GM18870 (cell line): ENCODE measurements around the gene CCDC88C.
"Not testable (repeated sequence)": the region's sequence is repeated elsewhere in the genome, so short reads cannot be mapped to it uniquely, and the experiment has no call there.

Experiments used
- ATAC-seq: cut with Tn5 transposase; IDR thresholded peaks from one replicate; pipeline ENCODE4 v1.9.1; 2021; ENCODE audit warnings: moderate library complexity; ENCODE audit not compliant: unreplicated experiment

Gene CCDC88C

GRCh38 chr14:91255026-91255695 is 162.5 kb downstream of the CCDC88C start:
- ATAC-seq: no peak

DNA sequence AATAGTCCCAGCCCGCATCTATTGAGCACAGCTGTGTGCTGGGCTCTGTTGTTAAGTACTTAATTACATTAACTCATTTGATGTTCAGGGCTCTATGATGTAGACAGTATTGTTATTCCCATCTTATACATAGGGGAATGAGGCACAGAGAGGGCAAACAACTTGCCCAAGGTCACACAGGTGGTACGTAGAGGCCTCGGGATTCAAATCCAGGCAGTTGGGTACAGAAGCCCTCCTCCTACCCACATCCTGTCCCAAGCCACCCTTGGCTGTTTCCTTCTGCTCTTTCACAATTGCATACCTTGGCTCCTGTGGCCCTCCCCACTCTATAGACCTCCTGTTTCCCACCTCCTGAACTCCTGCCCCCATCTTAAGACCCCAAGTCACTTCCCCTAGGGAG is 163.2 kb downstream of the CCDC88C start:
- ATAC-seq: no peak

- no peak for ATAC-seq
Observed at GRCh38 chr14:91253795-91254323, 163.8 kb downstream of the CCDC88C start.

GRCh38 chr14:91252871-91253794 is 164.5 kb downstream of the CCDC88C start:
- no peak for ATAC-seq

GRCh38 chr14:91250912-91251311 is 166.7 kb downstream of the CCDC88C start:
- ATAC-seq: no peak

- ATAC-seq: peak; percentile 83
Observed at GRCh38 chr14:91249841-91250616, 167.6 kb downstream of the CCDC88C start.

GRCh38 chr14:91246051-91246852 is 171.4 kb downstream of the CCDC88C start:
- ATAC-seq: no peak

DNA sequence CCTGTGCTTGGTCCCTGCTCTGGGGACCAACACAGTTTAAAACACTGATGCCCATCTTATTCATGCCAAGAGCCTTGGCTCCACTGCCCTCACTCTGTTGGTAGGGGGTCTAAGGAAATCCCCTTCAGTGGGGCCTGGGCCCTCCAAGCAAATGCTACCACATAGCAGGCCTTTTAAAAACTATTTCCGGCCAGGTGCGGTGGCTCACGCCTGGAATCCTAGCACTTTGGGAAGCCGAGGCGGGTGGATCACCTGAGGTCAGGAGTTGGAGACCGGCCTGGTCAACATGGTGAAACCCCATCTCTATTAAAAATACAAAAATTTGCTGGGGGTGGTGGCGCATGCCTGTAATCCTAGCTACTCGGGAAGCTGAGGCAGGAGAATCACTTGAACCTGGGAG is 172.0 kb downstream of the CCDC88C start:
- not testable (repeated sequence) for ATAC-seq

- no peak for ATAC-seq
Observed at GRCh38 chr14:91245029-91245428, 172.6 kb downstream of the CCDC88C start.

DNA sequence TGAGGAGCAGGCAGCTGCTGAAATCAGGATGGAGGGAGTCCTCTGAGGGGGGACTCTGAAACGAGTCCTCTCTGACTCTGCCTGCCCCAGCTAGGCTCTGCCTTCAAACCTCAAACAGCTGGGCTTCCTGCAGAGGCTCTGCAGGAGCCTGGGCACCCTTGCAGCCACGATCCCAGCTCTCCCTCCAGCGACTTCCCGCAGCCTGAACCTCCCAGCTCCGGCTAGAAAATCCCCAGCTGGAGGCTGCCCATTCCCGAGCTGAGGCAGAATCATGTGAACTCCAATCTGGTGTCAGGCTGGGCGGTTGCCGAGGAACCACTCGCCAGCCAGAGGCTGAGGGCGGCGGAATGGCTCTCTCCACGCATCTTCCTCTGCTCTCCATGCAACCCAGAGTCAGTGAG is 173.1 kb downstream of the CCDC88C start, which contains the start of gene GPR68:
Gene GPR68, minus strand, starts transcription at position 204 of the 401 bp plus-strand sequence. CDS start 9,654 bp downstream, outside the sequence.
- ATAC-seq: no peak

DNA sequence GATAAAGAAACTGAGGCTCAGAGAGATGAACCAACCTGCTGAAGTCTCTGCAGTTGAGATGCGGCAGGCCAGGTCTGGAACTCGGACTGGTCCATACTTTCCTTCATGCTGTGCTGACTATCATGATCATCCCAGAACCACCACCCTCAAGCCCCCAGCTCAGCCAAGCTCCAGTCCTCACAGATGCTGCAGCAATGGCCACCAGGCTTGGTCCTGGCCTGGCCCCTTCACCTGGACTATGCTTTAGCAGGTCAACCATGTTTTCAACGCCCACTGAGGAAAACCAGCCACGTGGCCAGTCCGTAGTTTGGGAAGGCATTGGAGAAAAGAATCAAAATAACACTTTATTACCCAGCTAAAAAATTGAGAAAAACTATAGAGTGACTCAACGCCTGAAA is 174.5 kb downstream of the CCDC88C start:
- no peak for ATAC-seq

GRCh38 chr14:91242635-91243034 is 175.0 kb downstream of the CCDC88C start:
- ATAC-seq: no peak

- peak; percentile 63 for ATAC-seq
Observed at GRCh38 chr14:91241863-91242262, 175.8 kb downstream of the CCDC88C start.

- ATAC-seq: no peak
Observed at GRCh38 chr14:91238661-91239060, 179.0 kb downstream of the CCDC88C start.

GRCh38 chr14:91238085-91238484 is 179.5 kb downstream of the CCDC88C start:
- ATAC-seq: no peak

GRCh38 chr14:91237219-91237618 is 180.4 kb downstream of the CCDC88C start:
- no peak for ATAC-seq

- no peak for ATAC-seq
Observed at GRCh38 chr14:91235841-91236240, 181.8 kb downstream of the CCDC88C start.

GRCh38 chr14:91234791-91235114 is 182.9 kb downstream of the CCDC88C start:
- no peak for ATAC-seq

GRCh38 chr14:91233936-91234790 is 183.5 kb downstream of the CCDC88C start:
- no peak for ATAC-seq
